Measurements from ENCODE around the gene SLC66A1.

The SLC66A1 gene

DNA sequence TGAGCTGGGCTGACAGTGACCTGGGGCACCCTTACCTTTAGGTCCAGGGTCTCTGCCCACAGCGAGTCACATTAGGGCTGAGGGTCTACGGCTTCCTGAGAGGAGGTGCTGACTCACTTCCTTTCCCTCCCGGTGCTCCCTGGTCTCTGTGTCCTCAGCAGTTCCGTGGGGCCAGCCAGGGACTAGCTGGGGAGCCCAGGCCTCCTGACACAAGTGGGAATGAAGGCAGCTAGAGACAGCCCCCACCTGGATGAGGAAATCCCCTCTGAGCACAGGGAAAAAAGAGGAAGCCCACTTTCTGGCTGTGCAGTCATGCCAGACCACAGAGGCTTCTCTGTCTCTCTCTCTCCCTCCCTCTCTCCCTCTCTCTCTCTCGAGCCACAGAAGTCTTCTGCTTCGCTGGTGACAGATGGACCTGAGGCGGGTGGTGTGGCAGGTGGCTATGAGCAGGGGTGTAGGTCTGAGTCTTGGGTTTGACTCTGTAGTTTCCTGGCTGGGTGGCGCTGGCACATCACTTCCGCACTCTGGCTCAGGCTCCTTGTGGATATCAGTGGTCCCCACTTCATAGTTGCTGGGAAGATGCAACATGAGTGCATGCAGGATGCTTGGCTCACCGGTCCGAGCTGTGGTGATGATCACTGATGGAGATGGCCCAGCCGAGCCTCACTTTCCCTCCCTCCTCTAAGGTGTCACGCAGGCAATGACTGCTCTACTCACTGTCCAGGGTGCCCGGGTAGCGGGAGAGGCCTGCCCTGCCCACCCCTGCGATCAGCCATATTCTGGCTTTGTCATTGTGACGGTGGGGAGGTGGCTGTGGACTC, 3.5 kb downstream of the SLC66A1 start:
- ATAC-seq (ENCODE audit: insufficient read depth, low read depth) (no peak), DNase-seq (no peak)
- H4K20me1 ChIP-seq (ENCODE audit: insufficient read depth, low read length), result 0 out of 2 replicates have a peak, but pooled peaks cover 6% of the 10 kb centered on the region
- no peak overlapping the region for H3K4me3 ChIP-seq (ENCODE audit: low read depth in 1 of 2, low read length in 2 of 2)
- peaks cover 21% of the 10 kb centered on the region for H3K4me1 ChIP-seq (ENCODE audit: insufficient read depth, low read length)
- peaks cover 13% of the 10 kb centered on the region for H3K79me2 ChIP-seq (ENCODE audit: insufficient read depth, low read length)
- H3K4me2 ChIP-seq (ENCODE audit: insufficient read depth, low read length), result no peak overlapping the region
- no peak overlapping the region for H3K9ac ChIP-seq (ENCODE audit: low read depth, low read length)
- no peak for TF ChIP-seq EZH2 (IDR thresholded peaks at IDR 0.05; ENCODE audit: borderline replicate concordance, low read depth, low read length, severe bottlenecking)
- TF ChIP-seq, protein P1, sequence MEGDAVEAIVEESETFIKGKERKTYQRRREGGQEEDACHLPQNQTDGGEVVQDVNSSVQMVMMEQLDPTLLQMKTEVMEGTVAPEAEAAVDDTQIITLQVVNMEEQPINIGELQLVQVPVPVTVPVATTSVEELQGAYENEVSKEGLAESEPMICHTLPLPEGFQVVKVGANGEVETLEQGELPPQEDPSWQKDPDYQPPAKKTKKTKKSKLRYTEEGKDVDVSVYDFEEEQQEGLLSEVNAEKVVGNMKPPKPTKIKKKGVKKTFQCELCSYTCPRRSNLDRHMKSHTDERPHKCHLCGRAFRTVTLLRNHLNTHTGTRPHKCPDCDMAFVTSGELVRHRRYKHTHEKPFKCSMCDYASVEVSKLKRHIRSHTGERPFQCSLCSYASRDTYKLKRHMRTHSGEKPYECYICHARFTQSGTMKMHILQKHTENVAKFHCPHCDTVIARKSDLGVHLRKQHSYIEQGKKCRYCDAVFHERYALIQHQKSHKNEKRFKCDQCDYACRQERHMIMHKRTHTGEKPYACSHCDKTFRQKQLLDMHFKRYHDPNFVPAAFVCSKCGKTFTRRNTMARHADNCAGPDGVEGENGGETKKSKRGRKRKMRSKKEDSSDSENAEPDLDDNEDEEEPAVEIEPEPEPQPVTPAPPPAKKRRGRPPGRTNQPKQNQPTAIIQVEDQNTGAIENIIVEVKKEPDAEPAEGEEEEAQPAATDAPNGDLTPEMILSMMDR (IDR thresholded peaks at IDR 0.05; ENCODE audit: borderline replicate concordance, extremely low read depth, low read length, poor library complexity, severe bottlenecking), result no peak
- H3K36me3 ChIP-seq (ENCODE audit: insufficient read depth, low read length), result no peaks in the 10 kb centered on the region; the same call in 1 of the 2 replicates
- H3K9me3 ChIP-seq (ENCODE audit: insufficient read depth, low read length, severe bottlenecking), result no peaks in the 10 kb centered on the region
- H2AFZ ChIP-seq (ENCODE audit: low read depth, low read length), result no peak overlapping the region
- H3K27ac ChIP-seq (ENCODE audit: low read length), result no peak overlapping the region
- H3K27me3 ChIP-seq (ENCODE audit: insufficient read depth, low read length, poor library complexity), result no peaks in the 10 kb centered on the region

DNA sequence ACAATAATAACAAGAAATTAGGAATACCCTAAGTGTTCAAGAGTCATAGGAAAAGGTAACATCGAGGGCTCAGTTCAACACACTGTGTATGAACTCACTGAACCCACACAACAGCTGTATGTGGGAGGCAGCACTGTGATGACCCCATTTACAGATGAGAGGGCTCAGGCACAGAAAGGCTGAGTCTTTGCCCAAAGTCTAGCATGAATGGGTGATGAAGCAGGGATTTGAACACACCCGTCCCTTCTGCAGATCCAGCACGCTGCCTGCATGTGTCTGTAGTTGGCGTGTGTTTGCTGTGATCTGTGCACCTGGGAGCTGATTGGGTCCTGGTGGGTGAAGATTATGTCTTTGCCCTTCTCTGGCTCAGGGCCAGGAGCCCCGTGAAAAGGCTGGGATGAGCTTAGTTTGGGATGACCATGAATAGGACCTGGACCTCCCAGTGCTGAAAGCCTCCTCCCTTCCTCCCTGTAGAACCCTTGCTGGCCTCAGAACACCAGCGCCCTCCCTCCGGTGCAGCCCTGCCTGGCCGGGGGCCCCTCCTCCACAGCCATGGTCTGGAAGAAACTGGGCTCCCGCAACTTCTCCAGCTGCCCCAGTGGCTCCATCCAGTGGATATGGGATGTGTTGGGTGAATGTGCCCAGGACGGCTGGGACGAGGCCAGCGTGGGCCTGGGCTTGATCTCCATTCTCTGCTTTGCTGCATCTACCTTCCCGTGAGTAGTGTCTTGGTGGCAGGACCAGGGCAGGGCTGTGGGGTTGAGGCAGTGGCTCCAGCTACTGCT, 5.2 kb downstream of the SLC66A1 start:
- no peak overlapping the region for H2AFZ ChIP-seq (ENCODE audit: low read depth, low read length)
- ATAC-seq (ENCODE audit: insufficient read depth, low read depth) (no peak), DNase-seq (no peak)
- TF ChIP-seq, protein P1 (IDR thresholded peaks at IDR 0.05; ENCODE audit: borderline replicate concordance, extremely low read depth, low read length, poor library complexity, severe bottlenecking), result no peak
- no peak for TF ChIP-seq EZH2 (IDR thresholded peaks at IDR 0.05; ENCODE audit: borderline replicate concordance, low read depth, low read length, severe bottlenecking)
- H3K27ac ChIP-seq (ENCODE audit: low read length), result no peak overlapping the region
- no peak overlapping the region for H3K9ac ChIP-seq (ENCODE audit: low read depth, low read length)
- no peak overlapping the region for H3K4me3 ChIP-seq (ENCODE audit: low read depth in 1 of 2, low read length in 2 of 2)
- no peak overlapping the region for H3K4me2 ChIP-seq (ENCODE audit: insufficient read depth, low read length)
- no peaks in the 10 kb centered on the region for H3K36me3 ChIP-seq (ENCODE audit: insufficient read depth, low read length)
- no peaks in the 10 kb centered on the region for H3K27me3 ChIP-seq (ENCODE audit: insufficient read depth, low read length, poor library complexity)
- no peaks in the 10 kb centered on the region for H3K9me3 ChIP-seq (ENCODE audit: insufficient read depth, low read length, severe bottlenecking)
- H3K4me1 ChIP-seq (ENCODE audit: insufficient read depth, low read length), result peaks cover 11% of the 10 kb centered on the region
- H3K79me2 ChIP-seq (ENCODE audit: insufficient read depth, low read length), result no peaks in the 10 kb centered on the region; the same call in 1 of the 2 replicates
- 0 out of 2 replicates have a peak, but pooled peaks cover 6% of the 10 kb centered on the region for H4K20me1 ChIP-seq (ENCODE audit: insufficient read depth, low read length)

DNA sequence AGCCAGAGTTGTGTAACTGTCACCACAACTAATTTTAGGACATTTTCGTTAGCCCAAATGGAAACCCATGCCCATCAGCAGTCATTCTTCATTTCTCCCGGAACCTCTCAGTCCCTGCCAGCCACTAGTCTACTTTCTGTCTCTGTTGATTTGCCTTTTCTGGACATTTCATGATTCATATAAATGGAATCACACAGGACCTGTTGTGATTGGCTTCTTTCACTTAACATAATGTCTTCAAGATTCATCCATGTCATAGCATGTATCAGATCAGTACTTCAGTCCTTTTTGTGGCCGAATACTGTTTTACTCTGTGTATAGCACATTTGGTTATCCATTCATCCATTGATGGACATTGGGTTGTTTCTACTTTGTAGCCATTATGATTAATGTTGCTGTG, 7.1 kb downstream of the SLC66A1 start:
- no peak for DNase-seq

More for the DNA sequence above, 7.1 kb downstream of the SLC66A1 start:
- H3K4me3 ChIP-seq (ENCODE audit: low read depth in 1 of 2, low read length in 2 of 2), result no peak overlapping the region
- no peaks in the 10 kb centered on the region for H3K9me3 ChIP-seq (ENCODE audit: insufficient read depth, low read length, severe bottlenecking)
- H3K4me1 ChIP-seq (ENCODE audit: insufficient read depth, low read length), result no peaks in the 10 kb centered on the region
- no peak for TF ChIP-seq EZH2 (IDR thresholded peaks at IDR 0.05; ENCODE audit: borderline replicate concordance, low read depth, low read length, severe bottlenecking)
- TF ChIP-seq, protein P1 (IDR thresholded peaks at IDR 0.05; ENCODE audit: borderline replicate concordance, extremely low read depth, low read length, poor library complexity, severe bottlenecking), result no peak
- H3K36me3 ChIP-seq (ENCODE audit: insufficient read depth, low read length), result no peaks in the 10 kb centered on the region
- no peaks in the 10 kb centered on the region for H3K79me2 ChIP-seq (ENCODE audit: insufficient read depth, low read length)
- ATAC-seq (ENCODE audit: insufficient read depth, low read depth), result no peak
- H3K4me2 ChIP-seq (ENCODE audit: insufficient read depth, low read length), result no peak overlapping the region
- no peak overlapping the region for H3K9ac ChIP-seq (ENCODE audit: low read depth, low read length)
- H2AFZ ChIP-seq (ENCODE audit: low read depth, low read length), result no peak overlapping the region
- H4K20me1 ChIP-seq (ENCODE audit: insufficient read depth, low read length), result 0 out of 2 replicates have a peak, but pooled peaks cover 6% of the 10 kb centered on the region
- H3K27ac ChIP-seq (ENCODE audit: low read length), result no peak overlapping the region
- no peaks in the 10 kb centered on the region for H3K27me3 ChIP-seq (ENCODE audit: insufficient read depth, low read length, poor library complexity)

All from DND-41 (cell line).